GM18907 (cell line): ENCODE measurements around the gene IGSF3.
"Not testable (repeated sequence)": the region's sequence is repeated elsewhere in the genome, so short reads cannot be mapped to it uniquely, and the experiment has no call there.

Source experiments
- ATAC-seq: cut with Tn5 transposase; IDR thresholded peaks from one replicate; pipeline ENCODE4 v1.9.1; 2021; ENCODE audit warnings: mild to moderate bottlenecking, moderate library complexity; ENCODE audit not compliant: unreplicated experiment

The IGSF3 gene

DNA sequence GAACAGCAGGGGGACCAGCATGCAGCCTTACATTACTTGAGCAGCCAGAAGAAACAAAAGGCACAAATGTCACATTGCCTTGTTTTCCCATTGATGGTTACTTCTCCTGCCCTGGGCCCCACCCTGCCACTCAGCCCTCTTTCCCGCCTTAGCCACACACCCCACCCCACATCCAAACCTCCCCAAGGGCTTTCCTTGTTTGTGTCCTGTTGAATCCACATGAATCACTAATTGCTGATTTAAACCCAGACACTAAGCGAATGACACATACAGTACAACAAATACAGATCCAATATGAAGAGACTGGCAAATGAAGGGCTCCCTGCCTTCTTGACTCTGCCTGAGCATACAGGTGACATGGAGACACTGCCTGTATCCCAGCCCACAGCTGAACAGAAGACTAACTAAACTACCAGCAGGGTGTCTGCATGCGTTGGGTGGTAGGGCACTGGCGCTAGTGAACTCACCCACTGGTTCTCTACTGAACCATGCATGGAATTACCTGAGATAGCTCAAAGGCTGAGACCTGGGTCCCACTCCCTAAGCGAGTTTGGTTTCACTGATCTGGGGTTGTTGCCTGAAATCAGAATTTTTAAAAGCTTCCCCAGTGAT, 3.1 kb downstream of the IGSF3 start:
- no peak for ATAC-seq

DNA sequence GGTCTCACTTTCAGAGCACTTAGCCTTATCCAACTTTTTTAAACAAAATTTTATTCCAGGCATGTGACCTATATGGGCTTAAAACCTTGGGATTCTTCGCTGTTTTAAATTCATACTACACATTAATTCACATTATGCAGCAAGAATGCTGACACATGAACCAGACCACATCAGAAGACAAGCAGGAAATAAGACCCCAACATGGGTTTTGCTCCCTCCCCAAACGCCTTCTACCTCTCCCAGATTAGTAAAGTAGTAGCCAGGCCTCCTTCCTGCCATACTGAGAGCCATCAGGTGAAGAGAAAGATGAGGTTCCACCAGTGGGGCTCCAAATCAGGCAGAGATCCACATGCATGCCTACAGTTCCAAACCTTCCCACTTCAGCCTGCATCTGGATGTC, 3.7 kb downstream of the IGSF3 start:
- no peak for ATAC-seq

DNA sequence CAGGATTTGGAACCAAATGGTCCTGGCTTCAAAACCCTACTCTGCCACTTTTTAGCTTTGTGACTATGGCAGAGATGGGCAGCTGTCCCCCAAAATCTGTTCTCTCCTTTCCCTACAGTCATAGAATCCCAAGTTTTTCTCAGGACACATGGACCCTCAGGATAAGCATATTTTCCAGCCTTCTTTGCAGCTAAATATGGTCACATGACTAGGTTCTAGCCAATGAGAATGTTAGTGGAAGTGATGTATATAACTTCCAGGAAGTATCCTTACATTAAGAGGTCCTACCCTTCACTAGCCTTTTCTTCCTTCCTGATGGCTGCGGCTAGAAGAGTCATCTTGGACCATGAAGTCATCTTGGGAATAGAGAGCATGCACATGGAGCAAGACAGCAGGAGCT, 5.9 kb downstream of the IGSF3 start:
- no peak for ATAC-seq

DNA sequence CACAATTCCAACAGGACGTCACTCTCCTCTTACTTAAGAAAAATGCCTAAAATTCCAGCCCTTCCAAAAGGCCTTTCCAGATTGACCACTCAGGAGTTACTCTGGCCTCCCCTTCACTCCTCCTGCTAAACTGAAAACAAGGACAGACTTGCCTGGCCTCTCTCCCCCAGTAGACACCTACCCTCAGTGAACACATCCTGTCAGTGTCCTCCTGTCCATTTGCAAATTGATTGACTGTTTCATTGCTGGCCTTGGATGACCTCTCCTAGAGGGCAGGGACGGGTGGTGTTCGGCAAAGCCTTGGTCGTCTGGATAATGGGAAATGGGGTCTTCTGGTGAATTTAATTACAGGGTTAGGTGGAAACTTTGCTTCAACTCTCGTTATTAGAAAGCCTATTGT, 8.9 kb downstream of the IGSF3 start:
- ATAC-seq = not testable (repeated sequence)

DNA sequence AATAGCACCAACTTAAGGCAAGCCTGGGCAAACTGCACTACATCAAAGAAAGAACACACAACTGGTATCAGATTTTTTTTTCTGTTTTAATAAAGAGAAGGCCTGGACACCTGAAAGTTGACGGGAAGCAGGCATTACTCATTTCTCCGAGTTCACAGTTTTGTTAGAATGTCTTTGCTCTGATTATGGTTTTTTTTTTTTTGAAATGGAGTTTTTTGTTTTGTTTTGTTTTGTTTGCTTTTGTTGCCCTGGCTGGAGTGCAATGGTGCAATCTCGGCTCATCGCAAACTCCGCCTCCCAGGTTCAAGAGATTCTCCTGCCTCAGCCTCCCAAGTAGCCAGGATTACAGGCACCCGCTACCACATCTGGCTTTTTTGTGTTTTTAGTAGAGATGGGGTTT, 9.7 kb downstream of the IGSF3 start:
- ATAC-seq = not testable (repeated sequence)

DNA sequence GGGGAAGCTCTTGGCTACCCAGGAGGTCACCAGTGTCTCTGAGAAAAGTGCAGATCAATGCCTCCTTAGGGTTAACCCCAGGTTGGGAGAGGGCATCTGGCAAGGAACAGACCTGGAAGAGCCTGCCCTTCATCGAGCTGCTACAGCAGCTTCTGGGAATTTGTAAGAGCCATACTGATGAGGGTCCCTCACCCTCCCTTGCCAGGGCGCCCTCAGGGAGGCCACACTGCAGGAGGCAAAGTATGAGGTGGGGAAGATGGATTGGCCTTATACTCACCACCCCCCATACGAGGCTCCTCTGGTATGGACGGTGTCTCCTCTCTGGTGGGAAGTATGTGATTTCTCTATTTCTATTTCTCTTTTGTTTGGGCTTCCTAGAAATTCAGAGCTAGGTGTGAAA, 13.2 kb downstream of the IGSF3 start:
- ATAC-seq = no peak

DNA sequence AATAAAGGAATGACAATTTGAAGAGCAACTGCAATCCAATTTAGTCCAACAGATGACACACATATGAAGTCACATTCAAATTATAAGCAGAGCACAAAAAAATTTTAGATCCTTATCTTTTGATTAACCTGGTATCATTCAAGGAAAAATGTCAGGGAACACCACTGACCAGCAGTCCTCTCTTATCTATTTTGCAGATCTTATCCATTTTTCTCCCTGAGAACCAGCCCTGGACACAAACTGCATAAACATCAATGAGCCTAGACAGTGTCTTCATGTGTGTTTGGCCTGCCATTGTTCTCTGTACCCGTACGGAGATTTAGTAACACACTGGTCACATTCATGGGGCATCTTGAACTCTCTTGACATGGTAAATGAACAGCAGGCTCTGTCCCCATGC, 14.9 kb downstream of the IGSF3 start:
- not testable (repeated sequence) for ATAC-seq

DNA sequence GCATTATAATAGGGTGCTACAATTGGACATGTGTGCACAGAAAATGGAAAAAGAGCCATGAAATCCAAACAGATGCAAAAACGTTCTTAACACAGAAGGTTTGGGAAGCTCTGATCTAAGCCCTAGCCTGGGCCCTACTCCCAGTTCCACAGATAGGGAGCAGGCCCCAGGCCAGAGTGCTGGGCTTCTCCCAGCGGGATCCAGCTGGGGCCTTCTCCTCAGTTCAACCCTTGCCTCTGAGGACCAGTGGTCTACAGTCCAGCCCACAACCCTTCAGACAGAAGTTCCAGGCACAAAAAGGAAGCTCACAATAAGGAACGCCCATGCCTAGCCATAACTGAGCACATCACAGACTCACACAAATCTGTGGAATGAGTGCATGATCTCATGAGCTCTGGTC, 16.8 kb downstream of the IGSF3 start:
- ATAC-seq = not testable (repeated sequence)

DNA sequence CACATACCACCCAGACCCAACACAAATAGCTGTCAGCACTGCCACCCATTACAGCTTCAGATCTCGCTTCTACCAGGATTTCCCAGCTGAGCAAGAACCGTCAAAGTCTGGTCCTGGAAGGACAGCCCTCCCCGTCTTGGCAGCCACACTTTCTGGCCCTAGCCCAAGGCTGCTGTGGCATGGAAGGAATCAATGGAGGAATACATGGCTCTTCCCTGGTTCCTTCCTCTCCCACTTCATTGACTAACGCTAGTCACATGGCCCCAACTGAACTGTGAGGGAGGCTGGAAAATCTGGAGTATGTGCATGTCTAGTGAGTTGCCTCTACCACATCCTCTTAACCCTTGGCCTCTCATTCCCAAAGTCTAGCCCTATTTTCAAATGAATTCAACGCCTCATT, 18.5 kb downstream of the IGSF3 start:
- not testable (repeated sequence) for ATAC-seq

DNA sequence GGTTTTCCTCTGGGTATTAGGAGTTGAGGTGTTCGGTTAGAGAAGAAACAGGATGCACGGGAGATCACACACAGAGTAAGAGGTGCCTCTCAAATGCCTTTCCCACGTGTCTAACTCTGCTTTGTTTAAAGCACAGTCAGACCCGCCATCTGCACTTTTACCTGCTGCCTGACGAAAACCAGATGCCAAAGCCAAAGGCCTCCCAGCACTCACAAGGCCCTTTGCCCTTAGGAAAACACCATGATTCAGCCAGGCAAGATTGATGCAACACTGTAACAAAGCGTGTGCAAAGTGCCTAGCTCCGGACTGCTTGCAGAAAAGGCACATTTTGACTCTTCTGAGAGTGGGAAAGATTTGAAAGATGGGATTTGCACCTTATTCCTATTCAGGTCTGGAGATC, 19.2 kb downstream of the IGSF3 start:
- ATAC-seq = not testable (repeated sequence)

DNA sequence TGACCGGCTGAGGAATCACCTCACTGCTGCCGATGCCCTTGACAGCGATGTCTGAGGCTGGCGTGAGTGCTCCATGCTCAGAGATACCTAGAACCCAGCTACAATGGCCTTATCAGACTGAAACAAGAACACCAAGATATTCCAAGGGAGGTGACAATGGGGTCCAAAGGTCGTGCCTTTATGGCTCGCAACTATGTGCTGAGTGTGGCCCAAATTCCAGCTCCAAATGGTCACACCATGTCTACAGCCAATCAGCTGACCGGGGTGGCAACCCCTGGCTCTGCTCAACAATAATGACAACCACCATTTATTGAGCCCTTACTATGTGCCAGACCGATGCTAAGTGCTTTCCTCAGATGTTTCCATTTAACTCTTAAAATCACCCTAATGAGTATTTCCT, 20.3 kb downstream of the IGSF3 start:
- ATAC-seq = not testable (repeated sequence)

DNA sequence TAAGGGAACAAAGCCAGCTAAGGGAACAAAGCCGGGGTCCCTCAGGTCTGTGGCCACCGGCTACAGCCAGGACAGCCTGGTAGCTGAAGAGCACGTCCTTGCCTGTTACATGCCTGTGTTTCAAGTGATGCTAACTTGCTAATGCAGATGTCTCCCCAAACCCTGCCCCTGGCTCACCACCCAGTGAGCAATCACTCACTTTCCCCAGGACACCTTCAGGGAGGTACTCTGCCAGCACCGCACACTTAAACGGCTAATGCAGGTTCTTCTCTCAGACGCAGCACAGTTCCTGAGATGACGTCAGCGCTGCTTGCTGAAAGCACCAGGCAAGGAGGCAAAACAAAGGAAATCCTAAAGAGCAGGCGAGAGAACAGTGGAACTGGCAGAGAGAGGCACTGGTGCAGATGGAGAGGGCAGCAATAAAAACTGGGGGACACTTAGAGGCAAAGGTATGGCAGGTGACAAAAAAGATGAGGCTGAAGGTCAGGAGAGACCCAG, 20.8 kb downstream of the IGSF3 start:
- not testable (repeated sequence) for ATAC-seq

DNA sequence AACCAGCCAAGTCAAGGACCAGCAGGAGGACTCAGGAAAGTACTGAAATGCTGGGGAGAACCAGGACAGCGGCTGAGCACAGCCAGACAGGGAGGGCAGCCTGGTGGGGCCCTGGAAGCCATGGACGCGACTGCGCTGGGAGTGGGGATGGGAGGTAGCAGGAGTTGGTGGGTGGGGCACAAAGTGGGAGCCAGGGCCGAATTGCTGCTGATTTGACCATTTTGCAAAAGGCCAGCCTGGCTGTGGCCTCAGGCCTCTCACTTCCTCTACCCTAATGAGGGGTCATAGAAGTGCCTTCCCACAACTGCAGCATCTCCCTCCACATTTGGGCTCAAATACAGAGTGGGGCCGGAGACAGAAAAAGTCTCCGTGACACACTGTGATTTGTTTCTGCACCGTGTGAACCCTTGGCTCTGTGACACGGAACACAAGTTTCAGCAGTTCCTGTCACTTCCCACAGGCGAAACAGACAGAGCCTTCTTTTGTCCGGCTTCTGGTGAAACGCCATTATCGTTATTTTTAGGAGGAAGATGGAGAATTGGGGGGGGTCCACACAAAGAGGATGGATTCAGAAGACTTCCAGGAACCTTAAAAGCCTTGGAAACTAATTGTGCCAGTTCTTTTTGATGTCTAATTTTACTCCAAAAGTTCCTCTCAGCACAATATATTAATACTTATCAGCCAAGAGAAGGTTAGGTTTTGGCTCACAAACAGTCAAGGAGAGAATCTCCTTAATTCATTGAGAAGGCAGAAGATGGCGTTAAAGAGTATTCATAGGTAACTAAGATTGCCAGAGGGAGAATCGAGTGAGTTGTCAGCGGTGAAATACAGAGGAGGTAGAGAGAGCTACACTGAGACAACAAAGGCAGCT, 21.5 kb downstream of the IGSF3 start:
- not testable (repeated sequence) for ATAC-seq

DNA sequence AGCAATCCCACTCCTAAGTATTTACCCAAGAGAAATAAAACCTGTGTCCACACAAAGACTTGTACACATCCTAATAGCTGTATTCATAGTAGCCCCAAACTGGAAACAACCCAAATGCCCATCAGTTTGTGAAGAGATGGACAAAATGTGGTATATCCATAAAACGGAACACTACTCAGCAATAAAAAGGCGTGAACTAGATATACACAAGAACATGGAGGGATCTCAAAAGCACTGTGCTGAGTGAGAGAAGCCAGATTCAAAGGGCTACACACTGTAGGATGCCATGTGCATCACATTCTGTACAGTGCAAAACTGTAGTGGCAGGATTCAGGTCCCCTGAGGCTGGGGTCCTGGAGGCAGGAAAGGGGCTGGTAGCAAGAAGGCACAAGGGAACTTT, 22.5 kb downstream of the IGSF3 start:
- ATAC-seq = not testable (repeated sequence)

DNA sequence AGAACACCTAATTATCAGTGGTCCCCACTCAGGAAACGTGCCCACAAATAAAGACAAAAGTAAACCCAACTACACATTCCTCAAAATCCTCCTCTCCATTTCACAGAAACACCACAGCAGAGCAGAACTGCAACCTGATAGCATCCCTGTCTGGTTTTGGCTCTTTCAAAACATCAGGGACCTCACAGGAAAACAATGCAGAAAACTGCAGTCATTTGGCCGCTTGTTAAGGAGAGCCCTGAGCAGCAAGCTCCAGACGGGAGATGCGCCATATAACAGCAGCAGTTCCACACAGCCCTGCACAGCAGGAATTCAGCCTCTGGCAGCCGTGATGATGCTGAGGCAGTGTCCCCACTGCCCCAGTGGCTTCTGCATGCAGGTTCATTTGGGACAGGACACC, 23.4 kb downstream of the IGSF3 start:
- ATAC-seq = not testable (repeated sequence)

DNA sequence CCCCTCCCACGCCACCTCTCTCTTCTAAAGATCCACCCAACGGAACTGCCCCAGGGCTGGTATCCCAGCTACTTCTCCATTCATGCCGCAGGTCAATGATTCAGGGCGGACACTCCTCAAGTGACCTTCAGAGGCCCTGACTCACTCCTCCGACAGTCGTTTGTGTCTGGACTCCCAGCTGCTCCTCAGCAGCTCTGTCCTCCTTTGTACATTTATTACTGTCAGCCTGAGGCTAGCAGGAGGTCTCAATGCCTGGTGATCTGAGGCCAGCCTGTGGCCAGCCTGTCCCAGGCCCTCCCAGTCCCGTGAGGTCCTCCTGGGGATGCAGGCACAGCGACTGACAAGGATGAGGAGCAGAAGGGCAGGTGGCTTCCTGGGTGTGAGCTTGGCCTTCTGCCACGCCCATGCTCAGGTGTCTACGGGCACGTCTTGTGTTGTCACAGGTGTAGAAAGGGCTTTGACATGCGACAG, 24.2 kb downstream of the IGSF3 start:
- not testable (repeated sequence) for ATAC-seq

DNA sequence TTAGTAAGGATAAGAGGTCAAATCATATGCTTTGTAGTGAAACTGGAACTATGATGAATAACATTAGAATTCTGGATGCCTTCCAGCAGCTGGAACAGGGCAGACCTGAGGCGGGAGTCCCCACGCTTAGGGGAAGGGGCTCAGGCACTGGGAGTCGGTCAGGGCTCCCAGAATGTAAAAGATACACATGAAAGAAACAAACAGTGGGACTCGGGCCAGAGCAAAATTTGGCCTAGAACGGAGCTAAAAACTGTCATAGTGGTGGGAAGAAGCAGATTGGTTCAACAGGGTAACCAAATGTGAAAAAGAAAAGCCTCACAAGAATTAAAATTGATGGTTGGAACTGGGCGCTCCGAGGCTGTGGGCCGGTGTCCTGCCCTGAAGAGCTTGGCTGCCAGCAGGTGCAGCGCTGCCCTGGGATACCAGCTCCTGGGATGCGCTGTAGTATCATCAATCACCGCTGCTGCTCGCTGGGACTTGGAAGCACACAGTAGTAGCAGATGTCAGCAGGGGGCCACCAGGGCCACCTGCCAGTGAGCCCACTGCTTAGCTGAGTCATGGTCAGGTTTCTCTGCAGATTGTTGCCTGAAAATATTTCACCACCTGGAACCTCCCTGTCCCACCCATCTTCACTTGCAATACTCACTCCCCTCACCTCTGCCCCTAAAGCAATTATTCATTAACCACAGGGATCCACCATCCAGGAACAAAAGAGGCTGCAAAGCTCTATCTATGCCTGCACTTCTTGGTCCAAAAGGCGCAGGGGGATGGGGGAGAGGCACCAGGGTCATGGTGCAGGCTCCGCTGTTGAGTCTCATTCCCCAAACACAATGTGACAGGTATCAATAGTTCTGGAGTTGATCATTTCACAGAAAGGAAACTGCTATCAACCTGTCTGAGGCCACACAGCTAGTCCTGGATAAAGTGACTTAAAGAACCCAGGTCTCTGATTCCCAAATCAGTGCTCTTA, 24.9 kb downstream of the IGSF3 start:
- ATAC-seq = not testable (repeated sequence)

DNA sequence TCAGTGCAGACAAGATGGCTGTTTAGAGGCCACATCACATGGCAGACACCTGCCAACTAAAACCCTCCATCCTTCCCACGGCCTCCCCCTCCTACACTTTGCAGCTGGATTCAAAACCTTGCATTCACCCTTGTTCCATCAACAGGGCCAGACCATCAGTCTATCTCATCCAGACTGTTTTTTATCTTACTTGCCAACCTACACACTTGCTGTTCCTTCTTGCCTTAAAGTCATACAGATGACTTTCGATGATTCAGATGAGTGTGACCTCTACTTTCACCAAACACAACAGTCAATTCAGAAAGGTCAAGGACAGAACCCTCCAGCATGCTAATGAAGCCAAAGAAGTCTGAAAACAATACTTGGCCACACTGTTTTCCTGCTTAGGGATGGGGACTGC, 29.9 kb downstream of the IGSF3 start:
- ATAC-seq = not testable (repeated sequence)

DNA sequence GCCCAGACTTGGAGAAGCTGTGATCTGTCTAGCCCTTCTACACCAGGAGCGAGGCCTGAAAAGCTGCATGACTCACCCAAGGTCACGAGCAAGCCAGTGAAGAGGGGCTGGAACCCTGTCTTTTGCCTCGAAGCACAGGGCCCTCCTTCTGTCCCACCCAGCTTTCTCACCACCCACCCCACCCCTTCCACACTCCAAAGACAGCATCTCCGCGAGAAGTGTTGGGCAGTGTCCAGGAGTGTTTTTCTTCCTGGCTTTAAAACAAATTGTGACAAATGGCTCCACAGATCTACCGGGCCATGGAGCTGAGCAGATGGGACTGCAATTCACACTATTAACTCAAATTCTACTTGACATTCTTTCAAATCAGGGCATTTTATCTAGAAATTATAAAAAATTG, 30.9 kb downstream of the IGSF3 start:
- ATAC-seq = not testable (repeated sequence)

DNA sequence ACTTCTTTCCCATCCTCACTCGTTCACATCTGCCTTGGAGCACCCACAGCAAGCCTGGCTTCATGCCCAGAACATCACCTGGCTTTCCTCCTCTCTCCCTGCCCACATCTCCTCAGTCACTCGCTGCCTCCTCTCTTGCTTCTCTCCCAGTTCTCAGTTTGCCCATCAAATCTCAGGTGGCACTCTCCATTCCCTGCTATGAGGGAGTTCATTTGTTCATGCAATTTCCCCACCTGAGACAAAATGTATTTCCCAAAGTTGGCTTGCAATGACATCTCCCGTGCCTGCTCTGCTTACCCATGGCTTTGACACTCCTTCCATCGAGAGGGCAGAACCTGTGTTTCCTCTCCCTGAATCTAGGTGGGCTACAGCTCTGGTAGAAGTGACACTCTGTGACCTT, 33.1 kb downstream of the IGSF3 start:
- ATAC-seq = not testable (repeated sequence)
